Mammary epithelial cell (primary cell): ENCODE data around the gene DARS1.

ENCODE experiments used
- EZH2 ChIP-seq: IDR thresholded peaks from 2 replicates; pipeline ENCODE4 v1.6.1; 2012; ENCODE audit warnings: low read length, inconsistent platforms, borderline replicate concordance
- TF ChIP-seq, protein P1 (sequence below), 2 donors: IDR thresholded peaks in 1 of 2; conservative IDR thresholded peaks in 1 of 2; 2 replicates each; pipeline ENCODE4 v1.5.1; 2011 to 2012; ENCODE audit warnings: inconsistent platforms in 2 of 2, low read length in 2 of 2, mild to moderate bottlenecking in 2 of 2, control low read depth in 1 of 2, low read depth in 1 of 2; ENCODE audit not compliant: insufficient read depth in 1 of 2; ENCODE audit errors: extremely low read depth in 1 of 2

GRCh38 chr2:135944625-135945024 is 40.8 kb downstream of the DARS1 start:
- TF ChIP-seq, protein P1, sequence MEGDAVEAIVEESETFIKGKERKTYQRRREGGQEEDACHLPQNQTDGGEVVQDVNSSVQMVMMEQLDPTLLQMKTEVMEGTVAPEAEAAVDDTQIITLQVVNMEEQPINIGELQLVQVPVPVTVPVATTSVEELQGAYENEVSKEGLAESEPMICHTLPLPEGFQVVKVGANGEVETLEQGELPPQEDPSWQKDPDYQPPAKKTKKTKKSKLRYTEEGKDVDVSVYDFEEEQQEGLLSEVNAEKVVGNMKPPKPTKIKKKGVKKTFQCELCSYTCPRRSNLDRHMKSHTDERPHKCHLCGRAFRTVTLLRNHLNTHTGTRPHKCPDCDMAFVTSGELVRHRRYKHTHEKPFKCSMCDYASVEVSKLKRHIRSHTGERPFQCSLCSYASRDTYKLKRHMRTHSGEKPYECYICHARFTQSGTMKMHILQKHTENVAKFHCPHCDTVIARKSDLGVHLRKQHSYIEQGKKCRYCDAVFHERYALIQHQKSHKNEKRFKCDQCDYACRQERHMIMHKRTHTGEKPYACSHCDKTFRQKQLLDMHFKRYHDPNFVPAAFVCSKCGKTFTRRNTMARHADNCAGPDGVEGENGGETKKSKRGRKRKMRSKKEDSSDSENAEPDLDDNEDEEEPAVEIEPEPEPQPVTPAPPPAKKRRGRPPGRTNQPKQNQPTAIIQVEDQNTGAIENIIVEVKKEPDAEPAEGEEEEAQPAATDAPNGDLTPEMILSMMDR (conservative IDR thresholded peaks at IDR 0.05 in 1 of 2, IDR thresholded peaks at IDR 0.05 in 1 of 2; ENCODE audit: extremely low read depth in 1 of 2, insufficient read depth in 1 of 2, low read depth in 1 of 2, low read length in 2 of 2): no peak
- no peak for TF ChIP-seq EZH2
